MM.1S (cell line): ENCODE results near the gene SLC13A5.

Experiments
- CTCF ChIP-seq: fragments of 300-600 bp; sonication (generic); IDR thresholded peaks from 2 replicates; pipeline ENCODE4 v1.5.1; 2016; ENCODE audit warnings: antibody characterized with exemption, low read length, mixed read lengths
- EZH2 ChIP-seq: fragments of 300-600 bp; sonication (generic); optimal IDR thresholded peaks from 2 replicates; pipeline ENCODE3; 2017; ENCODE audit warnings: low read depth, mild to moderate bottlenecking, antibody characterized with exemption, low read length, mixed read lengths

GRCh38 chr17:6752068-6752909 lies 39.1 kb upstream of the SLC13A5 start:
- no peak for TF ChIP-seq CTCF
- no peak for TF ChIP-seq EZH2
